NCI-H187 treated with DMSO at 0.1 percent for 48 hours (cell line): Measurements from ENCODE around the gene TPRX1.
"Not testable (repeated sequence)": the region's sequence is repeated elsewhere in the genome, so short reads cannot be mapped to it uniquely, and the experiment has no call there.

Source experiments
- DNase-seq: peaks from one replicate; lab custom pipeline; 2025; lab: John Stamatoyannopoulos, UW

TPRX1 gene

GRCh38 chr19:47767349-47767748, 37.0 kb downstream of the TPRX1 start:
- no peak for DNase-seq

- DNase-seq = no peak
These were observed 37.7 kb downstream of the TPRX1 start for GRCh38 chr19:47766670-47767069.

GRCh38 chr19:47766359-47766620, 38.1 kb downstream of the TPRX1 start:
- DNase-seq = no peak

- DNase-seq = no peak
These were observed 38.6 kb downstream of the TPRX1 start for GRCh38 chr19:47765523-47766358.

- not testable (repeated sequence) for DNase-seq
These were observed 39.6 kb downstream of the TPRX1 start for GRCh38 chr19:47764705-47765104.

- no peak for DNase-seq
These were observed 41.6 kb downstream of the TPRX1 start for GRCh38 chr19:47762615-47763308.

- no peak for DNase-seq
These were observed 42.2 kb downstream of the TPRX1 start for GRCh38 chr19:47762151-47762550.

GRCh38 chr19:47761566-47761965, 42.8 kb downstream of the TPRX1 start:
- DNase-seq = no peak

GRCh38 chr19:47760632-47760999, 43.7 kb downstream of the TPRX1 start:
- no peak for DNase-seq

GRCh38 chr19:47758443-47758804, 45.9 kb downstream of the TPRX1 start:
- no peak for DNase-seq

- no peak for DNase-seq
These were observed 46.5 kb downstream of the TPRX1 start for GRCh38 chr19:47757617-47758442.

- no peak for DNase-seq
These were observed 47.3 kb downstream of the TPRX1 start for GRCh38 chr19:47756953-47757608.

- DNase-seq = no peak
These were observed 47.8 kb downstream of the TPRX1 start for GRCh38 chr19:47756627-47756929.

- no peak for DNase-seq
These were observed 48.4 kb downstream of the TPRX1 start for GRCh38 chr19:47755762-47756626.

GRCh38 chr19:47755065-47755761, 49.1 kb downstream of the TPRX1 start:
- no peak for DNase-seq

GRCh38 chr19:47754206-47755064, 49.9 kb downstream of the TPRX1 start:
- no peak for DNase-seq

- no peak for DNase-seq
These were observed 51.7 kb downstream of the TPRX1 start for GRCh38 chr19:47752440-47753211.
